K562 (cell line): Measurements from ENCODE around the gene BZW2. TPM values are rescaled to one million over a fixed set of nuclear protein-coding genes. Genes with fewer than 3 reads are reported as not detected.

Source experiments
- ATAC-seq: fragments of 200-7000 bp; cut with Tn5 transposase; 3 replicates; pipeline ENCODE4 v1.9.1; 2020; ENCODE audit warnings: moderate library complexity
- BruUV-seq: library from RNA; stranded (reverse); fragments of 400-500 nt; replicated peaks from 2 replicates; lab custom pipeline; 2021; lab: Mats Ljungman, UMichigan
- CTCF ChIA-PET: fragments of 300-600 bp; formaldehyde crosslinking; extraction: SDS; loops from one replicate; lab custom pipeline; 2021; ENCODE audit warnings: low intra/inter-chr PET ratio; lab: Yijun Ruan, JAX
- POLR2A ChIA-PET: fragments of 300-600, 350-650 bp; sonication (Branson Sonifier 250); formaldehyde crosslinking; extraction: SDS; loops from one replicate; lab custom pipeline; 2021; ENCODE audit warnings: antibody characterized with exemption, inconsistent platforms; lab: Yijun Ruan, JAX
- DNase-seq, 4 experiments: peaks; one replicate each; pipeline versions ENCODE4 v3.0.0 to v3.0.0-alpha.2; 2011 to 2018; ENCODE audit warnings: low spot score in 3 of 4, mixed read lengths in 3 of 4; ENCODE audit errors: extremely low read depth in 1 of 4
- FAIRE-seq: peaks from 2 replicates; lab custom pipeline; 2011; peaks lifted over from hg19 to GRCh38; lab: Jason Lieb, UNC
- H2AFZ ChIP-seq: 2 replicates; pipeline ENCODE4 v1.6.0; 2011; ENCODE audit warnings: low read depth, low read length, control low read depth, inconsistent platforms
- H3K27ac ChIP-seq: fragments of 200-600 bp; 3 replicates; pipeline ENCODE4 v1.8.0; 2011; ENCODE audit warnings: low read depth, mild to moderate bottlenecking, control low read depth, inconsistent platforms, low read length, moderate library complexity, mixed read lengths; ENCODE audit errors: extremely low read depth
- H3K27me3 ChIP-seq, 2 experiments: fragments of 300-600 bp in 1 of 2; 2 replicates in 1 of 2; 3 replicates in 1 of 2; pipeline versions ENCODE4 v1.6.0 to v1.8.0; 2011; ENCODE audit warnings: inconsistent platforms in 2 of 2, low read length in 2 of 2, mild to moderate bottlenecking in 1 of 2, mixed read lengths in 1 of 2, moderate library complexity in 1 of 2; ENCODE audit not compliant: control insufficient read depth in 2 of 2, insufficient read depth in 2 of 2
- H3K36me3 ChIP-seq: fragments of 300-600 bp; 3 replicates; pipeline ENCODE4 v1.8.0; 2011; ENCODE audit warnings: mild to moderate bottlenecking, low read length, inconsistent platforms; ENCODE audit not compliant: control insufficient read depth, insufficient read depth
- H3K4me1 ChIP-seq, 2 experiments: fragments of 200-600 bp in 1 of 2; replicated peaks in 1 of 2; 2 replicates in 1 of 2; 3 replicates in 1 of 2; pipeline versions ENCODE4 v1.5.1 to v1.8.0; 2011; ENCODE audit warnings: inconsistent platforms in 2 of 2, low read length in 2 of 2, mild to moderate bottlenecking in 1 of 2, mixed read lengths in 1 of 2, moderate library complexity in 1 of 2; ENCODE audit not compliant: control insufficient read depth in 2 of 2, insufficient read depth in 2 of 2
- H3K4me2 ChIP-seq: 2 replicates; pipeline ENCODE4 v1.6.1; 2011; ENCODE audit warnings: low read length, control low read depth, inconsistent platforms, mixed read lengths; ENCODE audit not compliant: insufficient read depth
- H3K4me3 ChIP-seq: fragments of 200-600 bp; sonication (generic), shearing (Covaris generic); 2 replicates; pipeline ENCODE4 v1.5.1; 2016; ENCODE audit warnings: control low read depth, inconsistent platforms
- H3K79me2 ChIP-seq: fragments of 200-600 bp; 3 replicates; pipeline ENCODE4 v1.8.0; 2011; ENCODE audit warnings: low read length, inconsistent platforms; ENCODE audit not compliant: control insufficient read depth, insufficient read depth
- H3K9ac ChIP-seq, 2 experiments: 2 replicates each; pipeline versions ENCODE4 v1.6.0 to v1.6.1; 2011; ENCODE audit warnings: low read depth in 2 of 2, low read length in 2 of 2, control low read depth in 1 of 2, inconsistent platforms in 1 of 2, mild to moderate bottlenecking in 1 of 2, mixed read lengths in 1 of 2; ENCODE audit not compliant: insufficient read depth in 1 of 2
- H3K9me1 ChIP-seq: one replicate; pipeline ENCODE4 v1.6.0; 2011; ENCODE audit warnings: inconsistent platforms, mild to moderate bottlenecking, low read length, moderate library complexity; ENCODE audit not compliant: control insufficient read depth, insufficient read depth
- H3K9me3 ChIP-seq: replicated peaks from 2 replicates; pipeline ENCODE4 v1.5.1; 2011; ENCODE audit warnings: low read depth, low read length, inconsistent platforms; ENCODE audit not compliant: control insufficient read depth, insufficient read depth
- H4K20me1 ChIP-seq: replicated peaks from 2 replicates; pipeline ENCODE4 v1.6.1; 2011; ENCODE audit warnings: low read length, inconsistent platforms, mixed read lengths; ENCODE audit not compliant: control insufficient read depth, insufficient read depth
- ATF7 ChIP-seq: fragments of 450-650 bp; IDR thresholded peaks from 2 replicates; pipeline ENCODE4 v1.7.1; 2014; ENCODE audit warnings: mild to moderate bottlenecking, moderate library complexity
- BRF2 ChIP-seq: IDR thresholded peaks from 3 replicates; pipeline ENCODE4 v1.6.1; 2011; ENCODE audit warnings: borderline replicate concordance, mild to moderate bottlenecking; ENCODE audit not compliant: insufficient read length, insufficient read depth
- ELK3 ChIP-seq: fragments of 450-650 bp; formaldehyde crosslinking; IDR thresholded peaks from 2 replicates; pipeline ENCODE4 v1.4.0; 2020; ENCODE audit warnings: mild to moderate bottlenecking
- FOXJ2 ChIP-seq: fragments of 200-800 bp; sonication (Bioruptor generic); IDR thresholded peaks from 2 replicates; pipeline ENCODE4 v1.6.1; 2016; ENCODE audit warnings: missing genetic modification characterization, missing compliant biosample characterization
- POLR3G ChIP-seq: IDR thresholded peaks from 2 replicates; pipeline ENCODE4 v1.6.1; 2011; ENCODE audit not compliant: insufficient read length, insufficient replicate concordance; ENCODE audit errors: extremely low read depth
- SIN3A ChIP-seq, 2 experiments: fragments of 150-350 bp in 1 of 2; IDR thresholded peaks; 2 replicates each; pipeline ENCODE4 v1.6.1; 2011 to 2016; ENCODE audit warnings: borderline replicate concordance in 2 of 2, low read depth in 2 of 2, low read length in 2 of 2, mild to moderate bottlenecking in 2 of 2, moderate library complexity in 2 of 2; ENCODE audit not compliant: control insufficient read depth in 1 of 2
- TEAD2 ChIP-seq: fragments of 450-650 bp; IDR thresholded peaks from 2 replicates; pipeline ENCODE4 v1.6.1; 2016; ENCODE audit warnings: missing genetic modification characterization, control low read depth, missing compliant biosample characterization
- ZNF274 ChIP-seq: IDR thresholded peaks from 2 replicates; pipeline ENCODE4 v1.6.1; 2011; ENCODE audit warnings: low read depth, mild to moderate bottlenecking, low read length, moderate library complexity, borderline replicate concordance
- WGBS: fragments of 100-300 bp; shearing (Covaris generic); methylation state at CpG from one replicate; pipeline ENCODE4 v1.1.6; 2016; ENCODE audit warnings: low coverage, mixed read lengths; ENCODE audit not compliant: insufficient coverage; ENCODE audit errors: missing lambda C conversion rate; 5-methylcytosine and 5-hydroxymethylcytosine counted together
- in situ Hi-C: fragments of 300-500 bp; cut with MboI; formaldehyde crosslinking; loops from 4 replicates; pipeline ENCODE4 v1.15.0; 2018; ENCODE audit warnings: inconsistent platforms, mixed read lengths
- intact Hi-C: fragments of 100-400 bp; cut with micrococcal nuclease; formaldehyde crosslinking; loops from 2 replicates; pipeline ENCODE4 v1.14.2; 2022
- polyA plus RNA-seq, 8 experiments: library from polyadenylated mRNA; depleted of rRNA in 4 of 8; stranded (reverse) in 5 of 8; unstranded in 3 of 8; fragments of >200 nt; fragmentation: Nextera tagmentation in 2 of 8; fragmentation: Illumina TruSeq in 1 of 8; extraction: Ambion mirVana in 2 of 8; extraction: Trizol in 1 of 8; gene quantifications; 2 replicates each; pipeline versions ENCODE4 v1.2.1 to v1.2.3, GENCODE V29; 2011 to 2014; ENCODE audit warnings: inconsistent platforms in 1 of 8, missing spikeins in 1 of 8
- total RNA-seq, 7 experiments: library from RNA; depleted of rRNA in 6 of 7; stranded (reverse); fragments of >200 nt in 6 of 7; fragmentation: Illumina TruSeq in 2 of 7; extraction: Trizol in 2 of 7; gene quantifications; 2 replicates each; pipeline versions ENCODE4 v1.2.1 to v1.2.3, GENCODE V29; 2011 to 2021; ENCODE audit warnings: low replicate concordance in 1 of 7
- TF ChIP-seq, protein P1 (sequence below): sonication (generic); formaldehyde crosslinking; IDR thresholded peaks from 2 replicates; pipeline ENCODE4 v1.8.0; 2022; ENCODE audit warnings: mild to moderate bottlenecking, missing genetic modification reagents

BZW2 gene
- total and polyA plus RNA-seq, 9 of the 15 experiments (the other 6 are each of a cell fraction or from before 2014, with no cell fraction given): 140 to 316 (median 173) TPM

- Histone ChIP-seq H3K4me1 (peaks cover 0 to 24% of the 10 kb centered on the region in 2 experiments; a peak in 3 of 5 replicates), H4K20me1 (no peaks in the 10 kb centered on the region), H3K36me3 (peaks cover 84% of the 10 kb centered on the region), H3K9ac (no peak overlapping the region; a peak in 1 of 4 replicates)
- POLR2A ChIA-PET: interaction anchor here (0.6 to 2.0 kb wide), 14 partner anchors 9 to 234 kb away, joined by 3 to 13 read pairs (median 4); no protein-coding TSS in a partner anchor
- FAIRE-seq: no peak
- TF ChIP-seq TEAD2 (tag): no peak
- TF ChIP-seq, all 486 proteins: peak for 0
- Histone ChIP-seq H3K4me3 (no peak overlapping the region), H3K27ac (peak overlapping the region; percentile 77; the same call in 1 of the 3 replicates), H3K4me2 (no peak overlapping the region), H3K9me1 (no peaks in the 10 kb centered on the region), H3K27me3 (no peaks in the 10 kb centered on the region), H3K79me2 (peaks cover 90% of the 10 kb centered on the region), H2AFZ (no peak overlapping the region), H3K9me3 (0 out of 2 replicates have a peak, but pooled peaks cover 2% of the 10 kb centered on the region)
- in situ Hi-C loops: no loop called here
- intact Hi-C loops: no loop called here
- BruUV-seq: no TSS peak
- ATAC-seq (no peak), DNase-seq (no peak)
- 92% methylated on average over 3 of the region's 3 CpGs for WGBS
- CTCF ChIA-PET: no interaction called here
These were observed 21.4 kb downstream of the BZW2 start for GRCh38 chr7:16667355-16667754.

DNA sequence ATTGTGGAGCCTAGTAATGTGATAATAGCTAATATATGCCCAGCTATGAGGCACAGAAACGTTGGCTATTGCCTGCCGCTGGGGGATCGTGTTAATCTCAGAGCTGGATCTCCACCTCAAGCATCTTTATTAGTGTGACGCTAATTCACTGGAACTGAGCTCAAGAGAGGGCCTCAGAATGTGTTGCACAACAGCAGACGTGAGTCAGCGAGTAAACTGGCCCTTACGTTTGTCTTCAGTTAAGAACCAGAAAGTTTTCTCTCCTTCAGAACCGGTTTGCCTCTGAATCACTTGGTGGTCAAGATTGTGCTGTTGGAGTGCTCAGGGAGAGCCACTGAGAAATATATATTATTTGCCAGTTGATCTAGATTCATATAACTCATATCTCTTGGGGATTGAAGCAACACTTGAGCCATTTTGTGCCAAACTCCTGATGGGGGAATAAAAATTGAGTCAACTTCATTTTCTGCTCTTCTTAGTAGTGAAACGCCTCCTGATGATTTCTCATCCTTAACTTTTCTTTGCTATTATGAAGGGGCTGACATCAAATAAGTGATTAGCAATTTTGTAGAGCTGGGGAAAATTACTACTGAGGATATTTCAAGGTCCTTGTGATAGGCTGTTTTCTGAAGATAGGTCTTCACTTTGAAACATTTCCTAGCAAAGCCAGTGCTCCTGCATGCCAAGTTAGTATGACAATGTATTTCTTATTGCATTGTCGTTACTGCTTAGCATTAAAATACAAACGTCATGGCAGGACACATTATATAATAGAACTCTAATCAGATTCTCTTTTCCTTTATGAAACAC, 22.3 kb downstream of the BZW2 start:
- ATAC-seq (peak; percentile 83), DNase-seq (peak in 3 of 4 experiments; percentile 29 to 83 (median 72)), FAIRE-seq (peak; percentile 93)
- intact Hi-C loops (no loop called here), in situ Hi-C loops (no loop called here)
- Histone ChIP-seq H3K9ac (peak overlapping the region in 1 of 2 experiments; percentile 15; a peak in 1 of 4 replicates), H3K27me3 (no peaks in the 10 kb centered on the region), H3K9me1 (no peaks in the 10 kb centered on the region), H3K4me2 (peak overlapping the region; percentile 11; the same call in 1 of the 2 replicates), H4K20me1 (no peaks in the 10 kb centered on the region), H3K36me3 (peaks cover 83% of the 10 kb centered on the region), H3K27ac (peak overlapping the region; percentile 77), H3K9me3 (0 out of 2 replicates have a peak, but pooled peaks cover 2% of the 10 kb centered on the region), H3K4me3 (no peak overlapping the region), H3K4me1 (peaks cover 0 to 17% of the 10 kb centered on the region in 2 experiments; a peak in 3 of 5 replicates), H2AFZ (no peak overlapping the region), H3K79me2 (peaks cover 89% of the 10 kb centered on the region)
- CTCF ChIA-PET: no interaction called here
- WGBS: 15% methylated on average over 11 of the region's 11 CpGs
- TSS peak; percentile 8 for BruUV-seq
- POLR2A ChIA-PET: interaction anchor here (0.6 to 2.0 kb wide), 12 partner anchors 9 to 77 kb away, joined by 3 to 13 read pairs (median 4); partner anchors contain the start of genes ANKMY2 and BZW2
- TF ChIP-seq, protein P1, sequence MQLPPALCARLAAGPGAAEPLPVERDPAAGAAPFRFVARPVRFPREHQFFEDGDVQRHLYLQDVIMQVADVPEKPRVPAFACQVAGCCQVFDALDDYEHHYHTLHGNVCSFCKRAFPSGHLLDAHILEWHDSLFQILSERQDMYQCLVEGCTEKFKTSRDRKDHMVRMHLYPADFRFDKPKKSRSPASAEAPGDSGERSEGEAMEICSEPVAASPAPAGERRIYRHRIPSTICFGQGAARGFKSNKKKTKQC (CRISPR knock-in tag): no peak
- no peak for TF ChIP-seq BRF2
- no peak for TF ChIP-seq ZNF274
- no peak for TF ChIP-seq POLR3G
- TF ChIP-seq ATF7: peak; percentile 80
- TF ChIP-seq ELK3 (CRISPR knock-in tag): no peak
- TF ChIP-seq SIN3A (IDR thresholded peaks at IDR 0.05; ENCODE audit: borderline replicate concordance in 2 of 2, control insufficient read depth in 1 of 2, low read depth in 2 of 2, low read length in 2 of 2): no peak
- no peak for TF ChIP-seq FOXJ2 (tag)
